GM12878 (cell line): ENCODE data around the gene LYSMD1. TPM values are rescaled to one million over a fixed set of nuclear protein-coding genes. Genes with fewer than 3 reads are reported as not detected.
A peak's percentile ranks its signal among the peaks of the same experiment; 100 is the strongest.

Experiments
- BACH1 ChIP-seq: fragments of 450-650 bp; IDR thresholded peaks from 2 replicates; pipeline ENCODE4 v1.6.1; 2017; ENCODE audit warnings: mild to moderate bottlenecking, borderline replicate concordance
- BCL11A ChIP-seq: IDR thresholded peaks from 2 replicates; pipeline ENCODE4 v1.6.1; 2011; ENCODE audit warnings: low read depth, low read length
- FOXK2 ChIP-seq: fragments of 450-650 bp; IDR thresholded peaks from 2 replicates; pipeline ENCODE4 v1.6.1; 2017; ENCODE audit warnings: mild to moderate bottlenecking, moderate library complexity
- GATAD2B ChIP-seq: fragments of 450-650 bp; conservative IDR thresholded peaks from 2 replicates; pipeline ENCODE4 v1.6.1; 2017; ENCODE audit warnings: low read depth, mild to moderate bottlenecking, moderate library complexity
- HSF1 ChIP-seq: fragments of 150-350 bp; IDR thresholded peaks from 2 replicates; pipeline ENCODE4 v1.6.1; 2014; ENCODE audit warnings: mild to moderate bottlenecking, low read depth, low read length
- NR2C1 ChIP-seq: fragments of 450-650 bp; IDR thresholded peaks from 2 replicates; pipeline ENCODE4 v1.6.1; 2017; ENCODE audit warnings: antibody characterized with exemption, mild to moderate bottlenecking, moderate library complexity
- RELB ChIP-seq: fragments of 450-650 bp; IDR thresholded peaks from 2 replicates; pipeline ENCODE4 v1.6.1; 2017; ENCODE audit warnings: low read depth, mild to moderate bottlenecking, moderate library complexity
- RFX5 ChIP-seq: IDR thresholded peaks from 2 replicates; pipeline ENCODE4 v1.6.1; 2011; ENCODE audit warnings: low read depth, low read length, improper control_type of control experiment
- SIX5 ChIP-seq: IDR thresholded peaks from 2 replicates; pipeline ENCODE4 v1.6.1; 2011; ENCODE audit warnings: mild to moderate bottlenecking, low read depth, low read length, moderate library complexity; ENCODE audit not compliant: severe bottlenecking
- SMARCA5 ChIP-seq: fragments of 450-650 bp; IDR thresholded peaks from 2 replicates; pipeline ENCODE4 v1.6.1; 2017; ENCODE audit warnings: mild to moderate bottlenecking
- SP1 ChIP-seq: IDR thresholded peaks from one replicate; pipeline ENCODE4 v1.6.1; 2011; ENCODE audit warnings: low read depth, low read length
- SPI1 ChIP-seq: IDR thresholded peaks from 2 replicates; pipeline ENCODE4 v1.6.1; 2011; ENCODE audit warnings: low read depth, mild to moderate bottlenecking, low read length, moderate library complexity, borderline replicate concordance; ENCODE audit not compliant: insufficient read depth
- STAT1 ChIP-seq: fragments of 450-650 bp; conservative IDR thresholded peaks from 2 replicates; pipeline ENCODE4 v1.6.1; 2014; ENCODE audit warnings: antibody characterized with exemption, mild to moderate bottlenecking
- YBX1 ChIP-seq: fragments of 450-650 bp; IDR thresholded peaks from 2 replicates; pipeline ENCODE4 v1.6.1; 2016; ENCODE audit warnings: antibody characterized with exemption
- polyA plus RNA-seq, 11 experiments: library from polyadenylated mRNA; depleted of rRNA in 4 of 11; unstranded in 6 of 11; stranded (reverse) in 5 of 11; fragments of >200 nt; fragmentation: Nextera tagmentation in 4 of 11; fragmentation: Illumina TruSeq in 1 of 11; extraction: Ambion mirVana in 4 of 11; extraction: Trizol in 1 of 11; gene quantifications; 1 replicate in 1 of 11; 2 replicates in 10 of 11; pipeline versions ENCODE4 v1.2.1 to v1.2.3, GENCODE V29; 2011 to 2016; ENCODE audit warnings: inconsistent platforms in 2 of 11, missing spikeins in 2 of 11, low read depth in 1 of 11
- total RNA-seq, 4 experiments: library from RNA; depleted of rRNA in 3 of 4; stranded (reverse); fragments of >200 nt in 3 of 4; fragmentation: Illumina TruSeq in 1 of 4; extraction: Trizol in 1 of 4; gene quantifications; 2 replicates each; pipeline versions ENCODE4 v1.2.1 to v1.2.3, GENCODE V29; 2013 to 2021
- TF ChIP-seq, protein P1 (sequence below): fragments of 450-650 bp; IDR thresholded peaks from 2 replicates; pipeline ENCODE4 v1.6.1; 2016; ENCODE audit warnings: mild to moderate bottlenecking, moderate library complexity, borderline replicate concordance
- TF ChIP-seq, protein P2 (sequence below): fragments of 450-650 bp; formaldehyde crosslinking; IDR thresholded peaks from 2 replicates; pipeline ENCODE4 v1.4.0; 2020; ENCODE audit warnings: mild to moderate bottlenecking, moderate library complexity

The LYSMD1 gene
- total and polyA plus RNA-seq, 10 of the 15 experiments (the other 5 are each of a cell fraction or from before 2014, with no cell fraction given) = 0.80 to 10.4 (median 6.5) TPM

GRCh38 chr1:151189637-151190445 lies 24.1 kb upstream of the LYSMD1 start, which contains the start of gene VPS72 (continued):
- TF ChIP-seq STAT1 (peak; percentile 94), FOXK2 (0 out of 2 replicates have a peak, but pooled peaks have one; percentile 42), RFX5 (no peak), BACH1 (peak; percentile 36; the same call in 1 of the 2 replicates), SIX5 (peak; percentile 56), GATAD2B (peak; percentile 63; the same call in 1 of the 2 replicates), RELB (peak; percentile 99), BCL11A (no peak), SP1 (peak; percentile 87), HSF1 (peak; percentile 44; the same call in 1 of the 2 replicates), SMARCA5 (peak; percentile 58; the same call in 1 of the 2 replicates), YBX1 (no peak), NR2C1 (peak; percentile 41; the same call in 1 of the 2 replicates), SPI1 (peak; percentile 37; the same call in 1 of the 2 replicates)
- TF ChIP-seq, protein P1, sequence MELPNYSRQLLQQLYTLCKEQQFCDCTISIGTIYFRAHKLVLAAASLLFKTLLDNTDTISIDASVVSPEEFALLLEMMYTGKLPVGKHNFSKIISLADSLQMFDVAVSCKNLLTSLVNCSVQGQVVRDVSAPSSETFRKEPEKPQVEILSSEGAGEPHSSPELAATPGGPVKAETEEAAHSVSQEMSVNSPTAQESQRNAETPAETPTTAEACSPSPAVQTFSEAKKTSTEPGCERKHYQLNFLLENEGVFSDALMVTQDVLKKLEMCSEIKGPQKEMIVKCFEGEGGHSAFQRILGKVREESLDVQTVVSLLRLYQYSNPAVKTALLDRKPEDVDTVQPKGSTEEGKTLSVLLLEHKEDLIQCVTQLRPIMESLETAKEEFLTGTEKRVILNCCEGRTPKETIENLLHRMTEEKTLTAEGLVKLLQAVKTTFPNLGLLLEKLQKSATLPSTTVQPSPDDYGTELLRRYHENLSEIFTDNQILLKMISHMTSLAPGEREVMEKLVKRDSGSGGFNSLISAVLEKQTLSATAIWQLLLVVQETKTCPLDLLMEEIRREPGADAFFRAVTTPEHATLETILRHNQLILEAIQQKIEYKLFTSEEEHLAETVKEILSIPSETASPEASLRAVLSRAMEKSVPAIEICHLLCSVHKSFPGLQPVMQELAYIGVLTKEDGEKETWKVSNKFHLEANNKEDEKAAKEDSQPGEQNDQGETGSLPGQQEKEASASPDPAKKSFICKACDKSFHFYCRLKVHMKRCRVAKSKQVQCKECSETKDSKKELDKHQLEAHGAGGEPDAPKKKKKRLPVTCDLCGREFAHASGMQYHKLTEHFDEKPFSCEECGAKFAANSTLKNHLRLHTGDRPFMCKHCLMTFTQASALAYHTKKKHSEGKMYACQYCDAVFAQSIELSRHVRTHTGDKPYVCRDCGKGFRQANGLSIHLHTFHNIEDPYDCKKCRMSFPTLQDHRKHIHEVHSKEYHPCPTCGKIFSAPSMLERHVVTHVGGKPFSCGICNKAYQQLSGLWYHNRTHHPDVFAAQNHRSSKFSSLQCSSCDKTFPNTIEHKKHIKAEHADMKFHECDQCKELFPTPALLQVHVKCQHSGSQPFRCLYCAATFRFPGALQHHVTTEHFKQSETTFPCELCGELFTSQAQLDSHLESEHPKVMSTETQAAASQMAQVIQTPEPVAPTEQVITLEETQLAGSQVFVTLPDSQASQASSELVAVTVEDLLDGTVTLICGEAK = peak; percentile 82; the same call in 1 of the 2 replicates
- TF ChIP-seq, protein P2, sequence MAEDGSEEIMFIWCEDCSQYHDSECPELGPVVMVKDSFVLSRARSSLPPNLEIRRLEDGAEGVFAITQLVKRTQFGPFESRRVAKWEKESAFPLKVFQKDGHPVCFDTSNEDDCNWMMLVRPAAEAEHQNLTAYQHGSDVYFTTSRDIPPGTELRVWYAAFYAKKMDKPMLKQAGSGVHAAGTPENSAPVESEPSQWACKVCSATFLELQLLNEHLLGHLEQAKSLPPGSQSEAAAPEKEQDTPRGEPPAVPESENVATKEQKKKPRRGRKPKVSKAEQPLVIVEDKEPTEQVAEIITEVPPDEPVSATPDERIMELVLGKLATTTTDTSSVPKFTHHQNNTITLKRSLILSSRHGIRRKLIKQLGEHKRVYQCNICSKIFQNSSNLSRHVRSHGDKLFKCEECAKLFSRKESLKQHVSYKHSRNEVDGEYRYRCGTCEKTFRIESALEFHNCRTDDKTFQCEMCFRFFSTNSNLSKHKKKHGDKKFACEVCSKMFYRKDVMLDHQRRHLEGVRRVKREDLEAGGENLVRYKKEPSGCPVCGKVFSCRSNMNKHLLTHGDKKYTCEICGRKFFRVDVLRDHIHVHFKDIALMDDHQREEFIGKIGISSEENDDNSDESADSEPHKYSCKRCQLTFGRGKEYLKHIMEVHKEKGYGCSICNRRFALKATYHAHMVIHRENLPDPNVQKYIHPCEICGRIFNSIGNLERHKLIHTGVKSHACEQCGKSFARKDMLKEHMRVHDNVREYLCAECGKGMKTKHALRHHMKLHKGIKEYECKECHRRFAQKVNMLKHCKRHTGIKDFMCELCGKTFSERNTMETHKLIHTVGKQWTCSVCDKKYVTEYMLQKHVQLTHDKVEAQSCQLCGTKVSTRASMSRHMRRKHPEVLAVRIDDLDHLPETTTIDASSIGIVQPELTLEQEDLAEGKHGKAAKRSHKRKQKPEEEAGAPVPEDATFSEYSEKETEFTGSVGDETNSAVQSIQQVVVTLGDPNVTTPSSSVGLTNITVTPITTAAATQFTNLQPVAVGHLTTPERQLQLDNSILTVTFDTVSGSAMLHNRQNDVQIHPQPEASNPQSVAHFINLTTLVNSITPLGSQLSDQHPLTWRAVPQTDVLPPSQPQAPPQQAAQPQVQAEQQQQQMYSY (CRISPR knock-in tag) = no peak
